ENCODE results near the gene PLA2G5. TPM values are rescaled to one million over a fixed set of nuclear protein-coding genes. Genes with fewer than 3 reads are reported as not detected.
A peak's percentile ranks its signal among the peaks of the same experiment; 100 is the strongest.

PLA2G5 gene
- total and polyA plus RNA-seq, 9 of the 15 experiments (the other 6 are each of a cell fraction or from before 2014, with no cell fraction given) = not detected

DNA sequence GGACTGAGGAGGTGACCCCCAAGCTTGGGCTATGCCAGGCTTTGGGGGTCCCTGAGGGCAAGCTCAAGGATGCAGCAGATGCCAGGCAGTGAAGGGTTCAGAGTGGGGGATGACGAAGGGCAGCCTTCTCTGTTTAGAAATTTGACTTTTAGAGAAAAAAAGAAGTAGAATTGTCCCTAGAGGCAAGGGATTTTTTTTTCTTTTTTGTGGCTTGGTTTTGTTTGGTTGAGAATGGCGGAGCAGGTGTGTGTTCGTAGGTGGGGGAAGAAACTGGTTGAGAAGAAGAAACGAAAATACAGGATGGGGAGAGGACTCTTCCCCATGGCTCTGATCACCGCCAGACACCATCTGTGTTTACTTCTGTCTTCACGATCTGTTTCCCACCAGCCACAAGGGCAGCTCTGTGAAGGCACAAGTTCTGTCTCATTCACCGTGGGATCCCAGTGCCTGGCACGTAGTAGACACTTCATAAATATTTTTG is 8.2 kb downstream of the PLA2G5 start:
- BruUV-seq (replicated peaks) = no TSS peak
- no peak for DNase-seq (ENCODE audit: extremely low read depth in 1 of 4, low spot score in 3 of 4)
- no peaks in the 10 kb centered on the region for H3K9me1 ChIP-seq (ENCODE audit: control insufficient read depth, insufficient read depth, low read length)

DNA sequence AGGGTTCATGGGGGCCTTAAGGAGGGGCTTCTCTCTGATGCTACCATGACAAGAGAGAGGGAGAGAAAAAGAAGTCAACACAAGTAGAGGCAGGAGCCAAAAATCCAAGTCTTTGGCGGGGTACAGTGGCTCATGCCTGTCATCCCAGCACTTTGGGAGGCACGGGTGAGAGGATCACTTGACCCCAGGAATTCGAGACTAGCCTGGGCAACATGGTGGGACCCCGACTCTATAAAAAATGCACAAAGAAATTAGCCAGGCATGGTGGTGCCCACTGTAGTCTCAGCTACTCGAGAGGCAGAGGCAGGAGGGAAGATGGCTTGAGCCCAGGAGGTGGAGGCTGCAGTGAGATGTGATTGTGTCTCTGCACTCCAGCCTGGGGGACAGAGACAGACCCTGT is 8.7 kb downstream of the PLA2G5 start:
- BruUV-seq (replicated peaks) = no TSS peak
- intact Hi-C loops (cut with micrococcal nuclease) = no loop called here
- Histone ChIP-seq H3K4me1 (replicated peaks in 1 of 2; ENCODE audit: control insufficient read depth in 2 of 2, insufficient read depth in 2 of 2, low read length in 2 of 2) (no peaks in the 10 kb centered on the region), H3K4me3 (no peak overlapping the region), H3K9me3 (replicated peaks; ENCODE audit: control insufficient read depth, insufficient read depth, low read depth, low read length) (no peaks in the 10 kb centered on the region), H4K20me1 (replicated peaks; ENCODE audit: control insufficient read depth, insufficient read depth, low read length) (no peaks in the 10 kb centered on the region), H3K9ac (ENCODE audit: insufficient read depth in 1 of 2, low read depth in 2 of 2, low read length in 2 of 2) (no peak overlapping the region), H3K27ac (ENCODE audit: extremely low read depth, low read depth, low read length) (no peak overlapping the region), H3K27me3 (ENCODE audit: control insufficient read depth in 2 of 2, insufficient read depth in 2 of 2, low read length in 2 of 2) (peaks cover 22 to 65% of the 10 kb centered on the region in 2 experiments; a peak in 4 of 5 replicates), H3K79me2 (ENCODE audit: control insufficient read depth, insufficient read depth, low read length) (no peaks in the 10 kb centered on the region), H2AFZ (ENCODE audit: low read depth, low read length) (no peak overlapping the region), H3K9me1 (ENCODE audit: control insufficient read depth, insufficient read depth, low read length) (no peaks in the 10 kb centered on the region), H3K36me3 (ENCODE audit: control insufficient read depth, insufficient read depth, low read length) (no peaks in the 10 kb centered on the region), H3K4me2 (ENCODE audit: insufficient read depth, low read length) (no peak overlapping the region)
- ATAC-seq (no peak), FAIRE-seq (no peak), DNase-seq (ENCODE audit: extremely low read depth in 1 of 4, low spot score in 3 of 4) (no peak)
- 0% methylated on average over 5 of the region's 5 CpGs for WGBS (ENCODE audit: insufficient coverage, low coverage, missing lambda C conversion rate)
- POLR2A ChIA-PET = no interaction called here
- in situ Hi-C loops (cut with MboI) = no loop called here
- CTCF ChIA-PET (ENCODE audit: low intra/inter-chr PET ratio) = no interaction called here
- TF ChIP-seq CREBBP (IDR thresholded peaks at IDR 0.05; ENCODE audit: low read depth, low read length) (no peak), JUN (IDR thresholded peaks at IDR 0.05; ENCODE audit: borderline replicate concordance, low read depth, low read length) (no peak), JUN (CRISPR knock-in tag; IDR thresholded peaks at IDR 0.05; ENCODE audit: borderline replicate concordance) (no peak), SUPT5H (IDR thresholded peaks at IDR 0.05) (no peak), FOXO4 (CRISPR knock-in tag; IDR thresholded peaks at IDR 0.05) (no peak), WHSC1 (IDR thresholded peaks at IDR 0.05; ENCODE audit: low read length) (no peak), ZFX (CRISPR knock-in tag; IDR thresholded peaks at IDR 0.05) (no peak), ZNF134 (CRISPR knock-in tag; conservative IDR thresholded peaks at IDR 0.05) (no peak), ELK1 (CRISPR knock-in tag; IDR thresholded peaks at IDR 0.05) (no peak)

More for the DNA sequence above, 8.2 kb downstream of the PLA2G5 start:
- H3K4me3 ChIP-seq = no peak overlapping the region
- no peaks in the 10 kb centered on the region for H3K9me3 ChIP-seq (replicated peaks; ENCODE audit: control insufficient read depth, insufficient read depth, low read depth, low read length)
- H3K27ac ChIP-seq (ENCODE audit: extremely low read depth, low read depth, low read length) = no peak overlapping the region
- H3K36me3 ChIP-seq (ENCODE audit: control insufficient read depth, insufficient read depth, low read length) = no peaks in the 10 kb centered on the region
- H3K9ac ChIP-seq (ENCODE audit: insufficient read depth in 1 of 2, low read depth in 2 of 2, low read length in 2 of 2) = no peak overlapping the region
- no peak for ATAC-seq
- H3K4me2 ChIP-seq (ENCODE audit: insufficient read depth, low read length) = no peak overlapping the region
- no peaks in the 10 kb centered on the region for H3K79me2 ChIP-seq (ENCODE audit: control insufficient read depth, insufficient read depth, low read length)
- in situ Hi-C loops (cut with MboI) = no loop called here
- no peak for TF ChIP-seq KDM5B (IDR thresholded peaks at IDR 0.05; ENCODE audit: insufficient replicate concordance, low read depth, low read length)
- TF ChIP-seq HMG20B (CRISPR knock-in tag; IDR thresholded peaks at IDR 0.05) = no peak
- no peak for TF ChIP-seq ZC3H11A (IDR thresholded peaks at IDR 0.05; ENCODE audit: low read depth, low read length)
- TF ChIP-seq RHOXF2B (CRISPR knock-in tag; conservative IDR thresholded peaks at IDR 0.05) = no peak
- TF ChIP-seq ETS1 (conservative IDR thresholded peaks at IDR 0.05; ENCODE audit: control insufficient read depth, low read depth, low read length) = no peak
- no peak for TF ChIP-seq YBX1 (IDR thresholded peaks at IDR 0.05)
- POLR2A ChIA-PET = no interaction called here
- no peak overlapping the region for H2AFZ ChIP-seq (ENCODE audit: low read depth, low read length)
- peaks cover 20 to 60% of the 10 kb centered on the region in 2 experiments; a peak in 4 of 5 replicates for H3K27me3 ChIP-seq (ENCODE audit: control insufficient read depth in 2 of 2, insufficient read depth in 2 of 2, low read length in 2 of 2)
- H4K20me1 ChIP-seq (replicated peaks; ENCODE audit: control insufficient read depth, insufficient read depth, low read length) = no peaks in the 10 kb centered on the region
- 3% methylated on average over 8 of the region's 8 CpGs for WGBS (ENCODE audit: insufficient coverage, low coverage, missing lambda C conversion rate)
- peak; percentile 11 for FAIRE-seq
- no peaks in the 10 kb centered on the region for H3K4me1 ChIP-seq (replicated peaks in 1 of 2; ENCODE audit: control insufficient read depth in 2 of 2, insufficient read depth in 2 of 2, low read length in 2 of 2)
- CTCF ChIA-PET (ENCODE audit: low intra/inter-chr PET ratio) = no interaction called here
- intact Hi-C loops (cut with micrococcal nuclease) = no loop called here

Measured in K562 (cell line).